Left hindlimb (tissue), 1 donor: Measurements from ENCODE around the gene CRTAP.
"Not testable (repeated sequence)": the region's sequence is repeated elsewhere in the genome, so short reads cannot be mapped to it uniquely, and the experiment has no call there.

Experiments used
- DNase-seq: peaks from one replicate; pipeline ENCODE4 v3.0.0-alpha.2; 2018

Gene CRTAP

DNA sequence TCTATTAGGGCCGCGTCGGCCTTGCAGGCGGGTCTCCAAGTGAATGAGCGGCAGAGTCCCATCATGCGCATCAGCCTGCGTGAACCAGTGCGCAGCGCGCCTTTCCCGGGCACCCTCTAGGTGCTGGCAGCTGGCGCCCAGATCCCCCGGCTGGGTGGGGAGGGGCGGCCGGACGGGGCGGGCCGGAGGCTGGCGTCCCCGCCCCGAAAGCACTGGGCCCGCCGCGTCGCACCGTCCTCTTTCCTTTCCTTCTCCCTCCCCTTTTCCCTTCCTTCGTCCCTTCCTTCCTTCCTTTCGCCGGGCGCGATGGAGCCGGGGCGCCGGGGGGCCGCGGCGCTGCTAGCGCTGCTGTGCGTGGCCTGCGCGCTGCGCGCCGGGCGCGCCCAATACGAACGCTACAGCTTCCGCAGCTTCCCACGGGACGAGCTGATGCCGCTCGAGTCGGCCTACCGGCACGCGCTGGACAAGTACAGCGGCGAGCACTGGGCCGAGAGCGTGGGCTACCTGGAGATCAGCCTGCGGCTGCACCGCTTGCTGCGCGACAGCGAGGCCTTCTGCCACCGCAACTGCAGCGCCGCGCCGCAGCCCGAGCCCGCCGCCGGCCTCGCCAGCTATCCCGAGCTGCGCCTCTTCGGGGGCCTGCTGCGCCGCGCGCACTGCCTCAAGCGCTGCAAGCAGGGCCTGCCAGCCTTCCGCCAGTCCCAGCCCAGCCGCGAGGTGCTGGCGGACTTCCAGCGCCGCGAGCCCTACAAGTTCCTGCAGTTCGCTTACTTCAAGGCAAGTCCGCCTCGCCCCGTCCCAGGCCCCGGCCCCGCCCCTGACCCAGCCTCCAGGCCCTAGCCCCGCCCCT lies at the start of gene CRTAP:
TSS of gene CRTAP (plus strand) at position 243 of the 850 bp plus-strand sequence. CDS start at position 307, 64 bp downstream.
- peak; percentile 97 for DNase-seq

DNA sequence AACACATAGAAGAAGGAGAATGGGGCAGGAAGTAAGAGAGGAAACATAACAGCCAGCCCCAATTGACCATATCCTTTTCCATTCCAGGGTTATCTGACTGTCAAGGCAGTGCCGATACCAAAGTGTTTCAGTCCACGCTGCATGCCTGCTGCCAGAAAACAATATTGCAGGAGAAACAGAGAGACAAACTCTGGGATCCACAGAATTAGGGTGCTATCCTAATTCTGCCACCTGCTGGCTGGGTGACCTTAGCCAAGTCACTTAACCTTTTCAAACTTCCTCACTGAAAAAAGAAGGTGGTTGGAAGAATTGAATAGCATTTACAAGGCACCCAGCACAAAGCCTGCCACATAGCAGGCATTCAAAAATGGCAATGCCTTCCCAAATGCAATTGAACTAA lies 48.9 kb upstream of the CRTAP start:
- DNase-seq, result no peak

GRCh38 chr3:33067484-33067883 lies 46.3 kb upstream of the CRTAP start:
- DNase-seq, result no peak

- DNase-seq, result not testable (repeated sequence)
Measured at GRCh38 chr3:33069862-33070261, 44.0 kb upstream of the CRTAP start.

DNA sequence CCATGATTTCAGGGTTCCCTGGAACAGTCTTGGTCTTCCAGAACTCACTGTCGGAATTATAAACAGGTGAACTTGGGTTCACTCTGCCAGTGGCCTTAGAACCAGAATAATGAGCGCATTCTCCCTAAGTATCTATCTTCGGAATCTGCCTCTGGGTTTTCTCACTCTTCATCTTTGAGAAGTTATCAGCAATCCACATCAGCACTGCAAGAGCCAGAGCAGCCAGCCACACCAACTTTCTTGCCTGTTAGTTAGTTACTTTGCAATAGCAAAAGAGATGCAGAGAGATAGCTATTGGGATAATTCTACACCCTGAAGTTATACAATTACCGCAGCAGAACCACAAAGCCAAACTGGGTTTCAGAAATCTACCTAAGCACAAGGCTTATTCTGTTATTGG lies 42.6 kb upstream of the CRTAP start:
- DNase-seq, result no peak

DNA sequence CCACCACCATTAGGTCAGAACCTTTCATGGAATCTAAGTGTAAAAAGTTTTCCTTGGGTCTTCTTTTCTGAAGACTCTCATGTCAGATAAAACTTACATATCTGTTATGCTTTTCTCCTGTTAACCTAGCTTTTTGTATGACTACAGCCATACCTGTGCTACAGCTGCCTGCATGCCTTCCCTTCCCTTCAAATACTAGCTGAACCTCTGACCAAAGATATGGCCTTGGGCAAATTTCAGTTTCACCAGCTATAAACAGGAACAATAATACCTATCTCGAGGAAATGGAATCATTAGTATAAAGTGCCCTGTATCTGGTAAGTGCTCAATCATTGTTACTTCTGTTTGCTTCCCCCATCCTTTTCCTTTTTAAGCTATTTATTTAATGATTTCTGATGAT lies 41.9 kb upstream of the CRTAP start:
- DNase-seq, result no peak

DNA sequence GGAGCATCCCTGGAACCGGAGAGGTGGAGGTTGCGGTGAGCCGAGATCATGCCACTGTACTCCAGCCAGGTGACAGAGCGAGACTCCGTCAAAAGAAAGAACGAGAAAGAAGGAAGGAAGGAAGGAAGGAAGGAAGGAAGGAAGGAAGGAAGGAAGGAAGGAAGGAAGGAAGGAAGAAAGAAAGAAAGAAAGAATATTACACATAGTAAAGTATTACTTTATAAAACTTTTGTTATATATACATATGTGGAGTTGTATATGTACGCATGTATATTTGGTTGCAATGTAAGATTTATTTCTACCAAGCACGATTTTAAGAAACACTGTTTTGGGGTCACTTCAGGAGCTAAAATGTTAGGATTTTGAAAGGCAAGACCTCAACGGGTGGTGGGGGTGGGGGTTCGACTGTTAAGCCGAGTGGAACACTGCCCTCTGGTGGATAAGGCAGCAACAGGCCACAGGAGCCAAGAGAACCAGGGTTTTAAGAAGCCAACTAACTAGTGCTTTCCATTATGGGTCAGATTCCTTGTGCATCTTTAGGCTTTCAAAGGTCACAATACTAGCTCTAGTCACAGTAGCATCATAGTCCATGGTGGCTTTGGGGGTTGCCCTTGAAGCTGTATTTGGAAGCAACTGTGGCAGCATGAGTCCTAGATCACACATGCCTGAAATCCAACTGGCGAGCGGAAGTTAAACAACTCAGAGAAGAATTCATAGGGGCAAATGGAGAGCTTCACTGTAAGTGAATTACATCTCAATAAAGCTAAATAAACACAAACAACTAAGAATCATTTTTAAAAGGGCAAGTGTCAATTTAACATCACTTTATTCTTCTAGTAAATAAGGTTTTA lies 39.4 kb upstream of the CRTAP start:
- peak; percentile 56 for DNase-seq

DNA sequence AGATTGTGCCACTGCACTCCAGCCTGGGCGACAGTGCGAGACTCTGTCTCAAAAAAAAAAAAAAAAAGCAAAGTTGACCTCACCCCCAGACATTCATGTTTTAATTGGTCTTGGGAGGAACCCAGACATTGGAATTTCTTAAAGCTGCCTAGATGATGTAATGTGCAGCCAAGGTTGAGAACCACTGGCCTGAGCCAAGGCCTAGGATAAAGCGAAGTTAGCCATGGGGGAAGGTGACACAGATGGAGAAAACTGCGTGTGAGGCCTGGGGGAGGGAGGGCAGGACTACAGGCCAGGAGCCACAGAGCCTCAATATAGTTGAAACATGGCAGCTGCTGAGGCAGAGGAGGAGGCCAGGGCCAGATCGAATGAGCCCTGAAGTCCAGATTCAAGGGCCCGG lies 37.8 kb upstream of the CRTAP start:
- DNase-seq, result no peak

DNA sequence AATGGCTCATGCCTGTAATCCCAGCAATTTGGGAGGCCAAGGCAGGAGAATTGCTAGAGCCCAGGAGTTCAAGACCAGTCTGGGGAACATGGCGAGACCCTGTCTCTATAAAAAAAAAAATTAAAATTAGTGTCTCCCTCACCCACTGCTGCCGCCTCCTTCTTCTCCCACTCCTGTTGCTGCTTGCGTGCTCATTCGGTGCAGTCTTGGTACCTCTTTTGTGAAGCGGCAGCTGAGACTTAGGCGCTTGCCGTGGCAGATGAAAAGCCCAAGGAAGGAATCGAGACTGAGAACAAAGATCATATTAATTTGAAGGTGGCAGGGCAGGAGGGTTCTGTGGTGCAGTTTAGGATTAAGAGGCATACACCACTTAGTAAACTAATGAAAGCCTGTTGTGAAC lies 36.9 kb upstream of the CRTAP start:
- no peak for DNase-seq

- DNase-seq, result no peak
Measured at GRCh38 chr3:33077976-33078375, 35.8 kb upstream of the CRTAP start.

DNA sequence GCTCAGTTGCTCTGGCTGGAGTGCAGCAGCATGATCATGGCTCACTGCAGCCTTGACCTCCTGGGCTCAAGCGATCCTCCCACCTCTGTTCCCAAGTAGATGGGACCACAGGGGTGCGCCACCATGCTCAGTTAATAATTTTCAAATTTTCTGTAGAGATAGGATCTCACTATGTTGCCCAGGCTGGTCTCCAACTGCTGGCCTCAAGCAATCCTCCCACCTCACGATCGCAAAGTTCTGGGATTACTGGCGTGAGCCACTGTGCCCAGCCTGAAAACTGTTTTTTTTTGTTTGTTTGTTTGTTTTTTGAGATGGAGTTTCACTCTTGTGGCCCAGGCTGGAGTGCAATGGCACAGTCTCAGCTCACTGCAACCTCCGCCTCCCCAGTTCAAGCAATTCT lies 34.0 kb upstream of the CRTAP start:
- DNase-seq, result not testable (repeated sequence)

DNA sequence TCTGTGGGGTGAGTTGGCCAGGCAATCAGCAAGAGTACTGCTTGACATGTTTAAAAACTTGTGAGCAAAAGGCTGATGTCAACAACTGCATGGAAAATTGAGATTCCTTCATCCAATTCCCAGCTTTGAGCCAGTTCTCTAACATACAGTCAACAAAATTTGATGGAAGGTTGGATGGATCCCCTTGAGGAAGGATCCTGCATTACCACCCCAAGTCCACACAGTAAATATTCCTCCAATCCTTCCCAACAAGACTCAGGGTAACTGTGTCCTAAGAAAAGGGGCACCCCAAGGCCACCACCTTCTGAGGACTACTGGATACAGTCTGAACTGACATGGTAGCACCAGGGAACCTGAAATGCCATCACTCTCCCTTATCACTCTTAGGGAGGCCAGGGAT lies 32.0 kb upstream of the CRTAP start:
- DNase-seq, result no peak

DNA sequence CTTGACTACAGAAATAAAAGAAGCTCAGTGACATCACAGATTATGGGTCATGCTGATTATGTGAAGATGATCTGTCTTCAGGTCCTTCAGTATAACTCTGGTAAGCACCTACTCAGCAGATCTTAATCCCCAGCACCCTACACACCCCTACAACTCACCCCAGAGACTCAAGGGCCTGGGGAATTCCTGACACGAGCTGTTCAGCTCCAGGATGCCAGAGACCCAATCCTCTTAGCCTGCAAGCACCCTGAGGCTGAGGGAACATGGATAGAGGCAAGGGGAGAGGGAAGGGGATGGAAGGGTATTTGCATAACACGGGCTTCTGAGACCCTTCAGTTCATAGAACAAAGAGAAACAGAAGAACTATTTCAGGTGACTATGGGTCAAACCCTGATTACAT lies 29.9 kb upstream of the CRTAP start:
- DNase-seq, result no peak

DNA sequence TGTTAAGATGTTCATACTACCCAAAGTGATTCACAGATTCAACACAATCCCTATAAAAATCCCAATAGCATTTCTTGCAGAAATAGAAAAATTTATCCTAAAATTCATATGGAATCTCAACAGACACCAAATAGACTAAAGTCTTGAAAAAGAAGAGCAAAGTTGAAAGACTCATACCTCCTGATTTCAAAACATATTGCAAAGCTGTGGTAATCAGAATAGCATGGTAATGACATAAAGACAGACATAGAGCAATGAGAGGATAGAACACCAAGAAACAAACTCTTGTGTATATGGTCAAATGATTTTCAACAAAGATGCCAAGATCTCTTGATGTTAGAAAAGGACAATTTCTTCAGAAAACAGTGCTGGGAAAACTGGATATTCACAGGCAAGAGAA lies 25.1 kb upstream of the CRTAP start:
- no peak for DNase-seq

GRCh38 chr3:33089515-33089914 lies 24.3 kb upstream of the CRTAP start:
- no peak for DNase-seq

- DNase-seq, result no peak
Measured at GRCh38 chr3:33091746-33092145, 22.1 kb upstream of the CRTAP start.

GRCh38 chr3:33092496-33093254 lies 21.1 kb upstream of the CRTAP start:
- no peak for DNase-seq

DNA sequence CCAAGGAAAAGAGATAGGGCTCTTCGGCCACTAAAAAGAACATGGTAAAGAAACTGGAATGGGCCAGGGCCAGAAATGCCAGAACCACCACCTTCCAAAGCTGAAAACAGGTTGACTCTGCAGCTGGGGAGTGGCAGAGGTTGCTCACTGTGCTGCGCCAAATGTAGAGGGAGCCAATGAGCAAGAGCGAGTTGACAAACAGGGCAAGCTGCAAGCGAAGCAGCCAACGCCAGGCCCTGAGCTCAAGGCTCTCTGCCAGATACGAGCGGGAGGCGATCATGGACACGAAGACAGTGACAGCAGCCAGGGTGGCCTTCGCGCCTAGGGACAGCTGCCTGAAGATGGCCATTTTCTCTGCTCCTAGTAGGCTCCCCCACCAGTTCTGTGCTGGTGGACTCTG lies 20.0 kb upstream of the CRTAP start:
- no peak for DNase-seq

GRCh38 chr3:33095436-33095835 lies 18.4 kb upstream of the CRTAP start:
- DNase-seq, result no peak

DNA sequence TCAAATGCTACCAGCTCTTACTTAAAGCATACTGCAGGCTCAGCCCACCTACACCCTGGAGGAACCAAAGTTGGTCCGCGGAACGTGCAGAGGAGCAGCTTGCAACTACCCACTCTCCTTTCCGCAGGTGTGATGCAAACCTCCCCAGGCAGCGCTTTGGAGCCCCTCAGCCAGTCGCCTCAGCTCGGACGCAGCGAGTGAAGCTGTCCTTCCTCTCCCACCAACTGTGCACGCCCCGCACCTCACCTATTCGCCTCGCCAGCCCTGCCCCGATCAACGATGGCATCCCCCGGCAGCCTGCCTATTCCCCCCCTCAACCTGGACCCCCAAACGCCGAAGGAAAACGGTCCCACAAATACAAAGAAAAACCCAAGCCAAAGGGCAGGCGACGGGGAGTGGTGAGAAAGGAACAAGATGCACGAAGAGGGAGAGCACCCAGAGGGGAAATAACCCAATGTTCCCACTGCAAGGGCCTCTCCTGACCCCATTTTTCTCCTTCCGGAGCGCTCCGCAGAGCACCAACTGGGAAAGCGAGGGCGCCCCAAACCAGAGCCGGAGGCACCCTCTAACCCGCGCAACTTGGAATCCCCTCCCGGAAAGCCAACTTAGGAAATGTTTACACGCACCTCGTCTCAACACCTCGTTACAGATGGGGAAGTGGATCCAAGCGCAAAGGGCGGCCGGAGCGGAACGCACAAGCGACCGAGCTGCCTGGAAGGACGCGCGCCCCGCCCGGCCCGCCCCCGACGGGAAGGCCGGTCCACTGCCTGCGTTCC lies 17.5 kb upstream of the CRTAP start:
- DNase-seq, result peak; percentile 65

DNA sequence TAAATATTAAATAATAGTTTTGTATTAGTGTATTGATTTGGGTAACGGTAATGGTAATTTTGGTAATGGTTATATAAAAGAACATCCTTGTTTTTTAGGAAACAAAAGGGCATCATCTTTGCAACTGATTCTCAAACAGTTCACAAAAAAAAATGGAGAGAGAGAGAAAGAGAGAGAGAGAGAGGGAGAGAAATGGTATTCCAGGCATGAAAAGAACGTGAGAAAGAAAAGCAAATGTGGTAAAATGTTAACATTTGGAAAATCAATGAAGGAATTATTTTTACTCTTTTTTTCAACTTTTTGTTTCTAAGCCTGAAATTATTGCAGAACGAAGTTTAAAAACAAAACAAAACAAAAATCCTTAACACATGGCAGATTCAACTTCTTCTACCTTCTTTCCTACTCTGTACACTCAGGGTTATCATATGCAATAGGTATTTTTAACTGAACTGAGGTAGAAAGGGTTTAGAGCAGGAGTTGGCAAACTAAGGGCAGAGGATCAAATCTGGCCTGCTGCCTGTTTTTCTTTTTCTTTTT lies 14.6 kb upstream of the CRTAP start:
- DNase-seq, result no peak

- DNase-seq, result no peak
Measured at GRCh38 chr3:33099701-33100100, 14.1 kb upstream of the CRTAP start.
